Upper lobe of left lung (tissue), 6 donors: ENCODE results near the gene NSMCE1. TPM values are rescaled to one million over a fixed set of nuclear protein-coding genes. Genes with fewer than 3 reads are reported as not detected.

Experiments used
- ATAC-seq, 2 donors: fragments of 200-7000 bp; cut with Tn5 transposase; one replicate each; pipeline ENCODE4 v1.9.1; 2022; ENCODE audit warnings: mild to moderate bottlenecking in 2 of 2, moderate library complexity in 2 of 2; ENCODE audit not compliant: low FRiP score in 2 of 2
- DNase-seq, 2 donors: peaks; one replicate each; pipeline ENCODE4 v3.0.0-alpha.2; 2019 to 2020
- H3K27ac ChIP-seq, 4 donors: fragments of 200-600 bp; sonication (generic); one replicate each; pipeline ENCODE4 v1.5.1; 2016 to 2019
- H3K27me3 ChIP-seq, 4 donors: fragments of 200-600 bp; sonication (generic); one replicate each; pipeline ENCODE4 v1.5.1; 2017 to 2019
- H3K36me3 ChIP-seq, 4 donors: fragments of 200-600 bp; sonication (generic); one replicate each; pipeline ENCODE4 v1.5.1; 2016 to 2019
- H3K4me1 ChIP-seq, 4 donors: fragments of 200-600 bp; sonication (generic); one replicate each; pipeline ENCODE4 v1.5.1; 2018 to 2019
- H3K4me3 ChIP-seq, 4 donors: fragments of 200-600 bp; sonication (generic); one replicate each; pipeline ENCODE4 v1.5.1; 2017 to 2019; ENCODE audit warnings: mild to moderate bottlenecking in 2 of 4, moderate library complexity in 1 of 4
- H3K9me3 ChIP-seq, 4 donors: fragments of 200-600 bp; sonication (generic); one replicate each; pipeline ENCODE4 v1.5.1; 2018 to 2019
- CTCF ChIP-seq, 6 experiments: fragments of 450-650 bp in 4 of 6; fragments of 200-600 bp in 2 of 6; sonication (generic) in 2 of 6; IDR thresholded peaks; one replicate each; pipeline ENCODE4 v1.5.1; 2016 to 2019; ENCODE audit warnings: antibody characterized with exemption in 6 of 6
- EP300 ChIP-seq, 4 donors: sonication (generic); formaldehyde crosslinking; IDR thresholded peaks; one replicate each; pipeline ENCODE4 v1.5.1; 2017; ENCODE audit warnings: antibody characterized with exemption in 4 of 4, control low read depth in 2 of 4
- POLR2A ChIP-seq, 4 donors: fragments of 450-650 bp; IDR thresholded peaks; one replicate each; pipeline ENCODE4 v1.5.1; 2016 to 2017; ENCODE audit warnings: antibody characterized with exemption in 4 of 4, mild to moderate bottlenecking in 2 of 4
- POLR2AphosphoS5 ChIP-seq, 2 donors: sonication (generic); formaldehyde crosslinking; IDR thresholded peaks; one replicate each; pipeline ENCODE4 v1.5.1; 2017; ENCODE audit warnings: antibody characterized with exemption in 2 of 2
- WGBS, 2 donors: methylation state at CpG; one replicate each; pipeline ENCODE4 v1.1.5; 2017 to 2018; 5-methylcytosine and 5-hydroxymethylcytosine counted together
- total RNA-seq, 6 donors: library from RNA; depleted of rRNA in 4 of 6; stranded (reverse); fragments of >200 nt in 4 of 6; gene quantifications; one replicate each; pipeline versions ENCODE4 v1.1.0 to v1.2.1, GENCODE V29; 2016 to 2021
- donor health status: DM: no; HTN: no; CAD: no; lungs with moderate emphysema.
- donor health status: DM: no; HTN: yes; CAD: no; lungs with severe emphysema.

The NSMCE1 gene
- total RNA-seq, 6 donors from 2014 or later = 14.7 to 50.6 (median 31.0) TPM

DNA sequence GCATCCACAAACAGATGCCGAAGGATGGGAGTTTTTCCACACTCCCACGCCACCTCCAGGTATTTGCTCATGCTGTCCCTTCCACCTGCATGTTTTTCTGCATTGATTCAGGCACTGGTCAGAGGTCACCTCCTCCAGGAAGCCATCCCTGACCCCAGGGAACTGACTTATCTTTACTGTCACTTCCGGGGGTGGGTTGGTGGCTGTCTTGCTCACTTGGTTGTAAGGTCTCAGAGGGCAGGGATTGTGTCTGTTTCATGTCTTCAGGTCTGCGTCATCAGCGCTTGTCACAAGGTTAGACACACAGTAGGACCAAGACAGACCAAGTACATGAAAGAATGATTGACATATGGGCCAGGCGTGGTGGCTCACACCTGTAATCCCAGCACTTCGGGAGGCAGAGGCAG, 43.3 kb upstream of the NSMCE1 start:
- Histone ChIP-seq H3K36me3 (no peaks in the 10 kb centered on the region), H3K9me3 (no peaks in the 10 kb centered on the region), H3K4me3 (no peak overlapping the region), H3K27me3 (no peaks in the 10 kb centered on the region), H3K27ac (no peak overlapping the region), H3K4me1 (peaks cover 19 to 35% (median 30%) of the 10 kb centered on the region in 4 donors)
- 83 to 94% methylated on average over 6 to 7 of the region's 7 CpGs for WGBS, 2 donors
- TF ChIP-seq POLR2A (IDR thresholded peaks at IDR 0.05) (no peak), EP300 (IDR thresholded peaks at IDR 0.05) (no peak), POLR2AphosphoS5 (IDR thresholded peaks at IDR 0.05) (no peak), CTCF (IDR thresholded peaks at IDR 0.05) (no peak)
- ATAC-seq (no peak), DNase-seq (no peak)

DNA sequence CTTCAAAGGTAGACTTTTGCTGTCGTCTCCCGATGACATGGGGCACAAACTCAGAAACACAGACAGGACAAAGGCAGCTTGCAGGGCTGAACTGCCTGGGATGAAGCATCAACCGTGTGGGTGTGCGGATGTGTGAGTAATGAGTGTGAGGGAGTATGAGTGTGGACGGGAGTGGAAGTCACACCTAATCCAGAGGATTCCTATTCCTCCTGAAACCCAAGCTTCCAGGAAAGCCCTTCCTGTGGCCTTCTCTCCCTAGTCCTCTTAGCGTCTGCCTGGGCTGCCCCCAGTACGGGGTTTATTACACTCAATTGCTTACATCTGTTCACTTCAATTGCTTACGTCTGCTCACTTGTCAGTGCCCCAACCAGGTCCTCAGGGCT, 42.9 kb upstream of the NSMCE1 start:
- Histone ChIP-seq H3K27ac (no peak overlapping the region), H3K4me3 (no peak overlapping the region), H3K27me3 (no peaks in the 10 kb centered on the region), H3K4me1 (peaks cover 15 to 30% (median 26%) of the 10 kb centered on the region in 4 donors), H3K36me3 (no peaks in the 10 kb centered on the region), H3K9me3 (no peaks in the 10 kb centered on the region)
- no peak for ATAC-seq
- DNase-seq = no peak
- TF ChIP-seq CTCF (IDR thresholded peaks at IDR 0.05) (no peak), POLR2AphosphoS5 (IDR thresholded peaks at IDR 0.05) (no peak), EP300 (IDR thresholded peaks at IDR 0.05) (no peak), POLR2A (IDR thresholded peaks at IDR 0.05) (no peak)
- 83 to 88% methylated on average over 8 of the region's 8 CpGs for WGBS, 2 donors

GRCh38 chr16:27310576-27311447, 42.2 kb upstream of the NSMCE1 start:
- no peaks in the 10 kb centered on the region for H3K27me3 ChIP-seq
- no peaks in the 10 kb centered on the region for H3K36me3 ChIP-seq
- 78 to 85% methylated on average over 16 of the region's 16 CpGs for WGBS, 2 donors
- H3K4me3 ChIP-seq = no peak overlapping the region
- H3K27ac ChIP-seq = no peak overlapping the region
- no peak for TF ChIP-seq CTCF (IDR thresholded peaks at IDR 0.05)
- TF ChIP-seq EP300 (IDR thresholded peaks at IDR 0.05) = no peak
- TF ChIP-seq POLR2AphosphoS5 (IDR thresholded peaks at IDR 0.05) = no peak
- TF ChIP-seq POLR2A (IDR thresholded peaks at IDR 0.05) = no peak
- ATAC-seq = no peak
- H3K9me3 ChIP-seq = no peaks in the 10 kb centered on the region
- H3K4me1 ChIP-seq = peaks cover 9 to 24% (median 20%) of the 10 kb centered on the region in 4 donors
- peak in 1 of 2 donors; percentile 16 for DNase-seq

- ATAC-seq (no peak), DNase-seq (no peak)
- TF ChIP-seq CTCF (IDR thresholded peaks at IDR 0.05) = no peak
- no peak for TF ChIP-seq POLR2A (IDR thresholded peaks at IDR 0.05)
- TF ChIP-seq EP300 (IDR thresholded peaks at IDR 0.05) = no peak
- TF ChIP-seq POLR2AphosphoS5 (IDR thresholded peaks at IDR 0.05) = no peak
- WGBS, 2 donors = 71 to 74% methylated on average over 1 of the region's 1 CpG
- Histone ChIP-seq H3K4me1 (peaks cover 7 to 26% (median 20%) of the 10 kb centered on the region in 4 donors), H3K27me3 (no peaks in the 10 kb centered on the region), H3K27ac (no peak overlapping the region), H3K9me3 (no peaks in the 10 kb centered on the region), H3K4me3 (no peak overlapping the region), H3K36me3 (no peaks in the 10 kb centered on the region)
These were observed 40.2 kb upstream of the NSMCE1 start for GRCh38 chr16:27308792-27309191.
